Naive B cell (primary cell): ENCODE measurements around the gene MRFAP1. TPM values are rescaled to one million over a fixed set of nuclear protein-coding genes. Genes with fewer than 3 reads are reported as not detected.
"Not testable (repeated sequence)": the region's sequence is repeated elsewhere in the genome, so short reads cannot be mapped to it uniquely, and the experiment has no call there.

Experiments
- ATAC-seq, 2 donors: fragments of 150-1000 bp; cut with Tn5 transposase; 2 replicates each; pipeline ENCODE4 v1.10.0; 2021; ENCODE audit warnings: low read depth in 2 of 2, mild to moderate bottlenecking in 2 of 2, moderate library complexity in 2 of 2
- DNase-seq: peaks from one replicate; pipeline ENCODE4 v3.0.0; 2022
- H3K27ac Mint-ChIP-seq, 6 donors: one replicate each; pipeline ENCODE4 v1.8.0; 2020 to 2022; ENCODE audit warnings: mild to moderate bottlenecking in 6 of 6, mixed read lengths in 6 of 6, moderate library complexity in 5 of 6, inconsistent platforms in 2 of 6
- H3K27me3 Mint-ChIP-seq, 3 donors: one replicate each; pipeline ENCODE4 v1.8.0; 2021 to 2022; ENCODE audit warnings: mixed read lengths in 3 of 3, mild to moderate bottlenecking in 1 of 3
- H3K36me3 Mint-ChIP-seq, 2 donors: one replicate each; pipeline ENCODE4 v1.8.0; 2020 to 2022; ENCODE audit warnings: mixed read lengths in 2 of 2, inconsistent platforms in 1 of 2, mild to moderate bottlenecking in 1 of 2
- H3K4me1 Mint-ChIP-seq, 3 donors: one replicate each; pipeline ENCODE4 v1.8.0; 2020 to 2022; ENCODE audit warnings: mixed read lengths in 3 of 3, inconsistent platforms in 1 of 3, mild to moderate bottlenecking in 1 of 3, moderate library complexity in 1 of 3
- H3K4me3 Mint-ChIP-seq, 8 donors: one replicate each; pipeline ENCODE4 v1.8.0; 2020 to 2022; ENCODE audit warnings: mild to moderate bottlenecking in 8 of 8, mixed read lengths in 8 of 8, moderate library complexity in 8 of 8, inconsistent platforms in 2 of 8
- H3K9me3 Mint-ChIP-seq, 7 donors: one replicate each; pipeline ENCODE4 v1.8.0; 2020 to 2022; ENCODE audit warnings: mixed read lengths in 7 of 7, mild to moderate bottlenecking in 5 of 7, inconsistent platforms in 2 of 7, moderate library complexity in 1 of 7
- polyA plus RNA-seq, 6 donors: library from polyadenylated mRNA; unstranded; fragments of 300-500 nt; fragmentation: Illumina TruSeq; gene quantifications; one replicate each; pipeline ENCODE4 v1.2.3, GENCODE V29; 2021; ENCODE audit warnings: low read depth in 6 of 6

Gene MRFAP1
- polyA plus RNA-seq, 6 donors from 2014 or later = 156 to 214 (median 164) TPM

GRCh38 chr4:6654211-6654610 is 13.7 kb downstream of the MRFAP1 start:
- not testable (repeated sequence) for H3K4me1 Mint-ChIP-seq, H3K4me3 Mint-ChIP-seq, H3K9me3 Mint-ChIP-seq, H3K27ac Mint-ChIP-seq, H3K36me3 Mint-ChIP-seq, ATAC-seq, DNase-seq
- peaks cover 0 to 12% (median 10%) of the 10 kb centered on the region in 3 donors for H3K27me3 Mint-ChIP-seq

- H3K36me3 Mint-ChIP-seq, H3K9me3 Mint-ChIP-seq, ATAC-seq, H3K4me1 Mint-ChIP-seq, H3K27ac Mint-ChIP-seq, DNase-seq: not testable (repeated sequence)
- peaks cover 8 to 21% (median 19%) of the 10 kb centered on the region in 3 donors for H3K27me3 Mint-ChIP-seq
- H3K4me3 Mint-ChIP-seq = peak overlapping the region in 1 of 8 donors; percentile 16
Observed at GRCh38 chr4:6655291-6655690, 14.8 kb downstream of the MRFAP1 start.

GRCh38 chr4:6655924-6656323 is 15.4 kb downstream of the MRFAP1 start:
- no peaks in the 10 kb centered on the region for H3K36me3 Mint-ChIP-seq
- peaks cover 0 to 6% (median 0%) of the 10 kb centered on the region in 3 donors for H3K4me1 Mint-ChIP-seq
- peaks cover 14 to 27% (median 21%) of the 10 kb centered on the region in 3 donors for H3K27me3 Mint-ChIP-seq
- no peak overlapping the region for H3K27ac Mint-ChIP-seq
- no peak for DNase-seq
- H3K9me3 Mint-ChIP-seq = peaks cover 0 to 6% (median 0%) of the 10 kb centered on the region in 7 donors
- no peak overlapping the region for H3K4me3 Mint-ChIP-seq
- ATAC-seq = no peak

- Mint-ChIP-seq H3K27me3 (peaks cover 30 to 41% (median 34%) of the 10 kb centered on the region in 3 donors), H3K4me3 (peak overlapping the region in 3 of 8 donors; percentile 62 to 78 (median 66)), H3K9me3 (peaks cover 0 to 6% (median 0%) of the 10 kb centered on the region in 7 donors), H3K27ac (no peak overlapping the region), H3K4me1 (peaks cover 0 to 6% (median 0%) of the 10 kb centered on the region in 3 donors), H3K36me3 (peaks cover 0 to 5% of the 10 kb centered on the region in 2 donors)
- no peak for ATAC-seq
- no peak for DNase-seq
Observed at GRCh38 chr4:6657242-6658208, 17.0 kb downstream of the MRFAP1 start.

- Mint-ChIP-seq H3K4me1 (peaks cover 0 to 6% (median 0%) of the 10 kb centered on the region in 3 donors), H3K9me3 (peaks cover 0 to 6% (median 0%) of the 10 kb centered on the region in 7 donors), H3K36me3 (peaks cover 0 to 5% of the 10 kb centered on the region in 2 donors), H3K4me3 (peak overlapping the region; percentile 53 to 78 (median 66)), H3K27me3 (peaks cover 37 to 48% (median 41%) of the 10 kb centered on the region in 3 donors), H3K27ac (no peak overlapping the region)
- DNase-seq (no peak), ATAC-seq (no peak)
Observed at GRCh38 chr4:6658209-6658595, 17.7 kb downstream of the MRFAP1 start.

- Mint-ChIP-seq H3K4me1 (peaks cover 0 to 6% (median 0%) of the 10 kb centered on the region in 3 donors), H3K4me3 (peak overlapping the region; percentile 56 to 81 (median 68)), H3K27me3 (peaks cover 41 to 52% (median 42%) of the 10 kb centered on the region in 3 donors), H3K9me3 (peaks cover 0 to 6% (median 0%) of the 10 kb centered on the region in 7 donors), H3K36me3 (peaks cover 0 to 5% of the 10 kb centered on the region in 2 donors), H3K27ac (peak overlapping the region in 1 of 6 donors; percentile 63)
- DNase-seq = peak; percentile 31
- peak; percentile 91 to 93 for ATAC-seq
Observed at GRCh38 chr4:6658597-6659075, 18.2 kb downstream of the MRFAP1 start.

- Mint-ChIP-seq H3K4me3 (peak overlapping the region in 1 of 8 donors; percentile 6), H3K4me1 (peaks cover 0 to 6% (median 0%) of the 10 kb centered on the region in 3 donors), H3K9me3 (peaks cover 0 to 5% (median 0%) of the 10 kb centered on the region in 7 donors), H3K36me3 (peaks cover 0 to 5% of the 10 kb centered on the region in 2 donors), H3K27ac (peak overlapping the region in 1 of 6 donors; percentile 56), H3K27me3 (peaks cover 41 to 52% (median 42%) of the 10 kb centered on the region in 3 donors)
- no peak for ATAC-seq
- no peak for DNase-seq
Observed at GRCh38 chr4:6659897-6660296, 19.4 kb downstream of the MRFAP1 start.

- no peak for ATAC-seq
- H3K36me3 Mint-ChIP-seq = peaks cover 0 to 5% of the 10 kb centered on the region in 2 donors
- H3K27me3 Mint-ChIP-seq = peaks cover 41 to 52% (median 42%) of the 10 kb centered on the region in 3 donors
- peak overlapping the region in 1 of 6 donors; percentile 56 for H3K27ac Mint-ChIP-seq
- DNase-seq = no peak
- H3K9me3 Mint-ChIP-seq = peaks cover 0 to 1% (median 0%) of the 10 kb centered on the region in 7 donors
- no peak overlapping the region for H3K4me3 Mint-ChIP-seq
- peaks cover 0 to 6% (median 0%) of the 10 kb centered on the region in 3 donors for H3K4me1 Mint-ChIP-seq
Observed at GRCh38 chr4:6660430-6660829, 19.9 kb downstream of the MRFAP1 start.

- ATAC-seq = no peak
- no peak overlapping the region for H3K27ac Mint-ChIP-seq
- no peaks in the 10 kb centered on the region for H3K9me3 Mint-ChIP-seq
- H3K4me3 Mint-ChIP-seq = no peak overlapping the region
- no peak for DNase-seq
- H3K36me3 Mint-ChIP-seq = peaks cover 0 to 5% of the 10 kb centered on the region in 2 donors
- H3K27me3 Mint-ChIP-seq = peaks cover 38 to 56% (median 42%) of the 10 kb centered on the region in 3 donors
- peaks cover 0 to 6% (median 0%) of the 10 kb centered on the region in 3 donors for H3K4me1 Mint-ChIP-seq
Observed at GRCh38 chr4:6662591-6662990, 22.1 kb downstream of the MRFAP1 start.

- peak in 1 of 2 donors; percentile 21 for ATAC-seq
- H3K4me3 Mint-ChIP-seq = peak overlapping the region in 7 of 8 donors; percentile 25 to 68 (median 57)
- DNase-seq = no peak
- peaks cover 0 to 5% of the 10 kb centered on the region in 2 donors for H3K36me3 Mint-ChIP-seq
- H3K9me3 Mint-ChIP-seq = no peaks in the 10 kb centered on the region
- H3K27me3 Mint-ChIP-seq = peaks cover 33 to 54% (median 42%) of the 10 kb centered on the region in 3 donors
- H3K27ac Mint-ChIP-seq = no peak overlapping the region
- H3K4me1 Mint-ChIP-seq = peaks cover 0 to 6% (median 0%) of the 10 kb centered on the region in 3 donors
Observed at GRCh38 chr4:6663596-6664393, 23.3 kb downstream of the MRFAP1 start.

GRCh38 chr4:6665320-6665654 is 24.8 kb downstream of the MRFAP1 start:
- no peak for ATAC-seq
- Mint-ChIP-seq H3K4me3 (no peak overlapping the region), H3K27me3 (peaks cover 22 to 41% (median 34%) of the 10 kb centered on the region in 3 donors)

GRCh38 chr4:6668391-6668790 is 27.9 kb downstream of the MRFAP1 start:
- H3K4me3 Mint-ChIP-seq = no peak overlapping the region
- DNase-seq (no peak), ATAC-seq (no peak)
- H3K27ac Mint-ChIP-seq = no peak overlapping the region
- peaks cover 0 to 2% (median 0%) of the 10 kb centered on the region in 7 donors for H3K9me3 Mint-ChIP-seq
- no peaks in the 10 kb centered on the region for H3K36me3 Mint-ChIP-seq
- peaks cover 0 to 7% (median 5%) of the 10 kb centered on the region in 3 donors for H3K4me1 Mint-ChIP-seq
- H3K27me3 Mint-ChIP-seq = peaks cover 0 to 12% (median 3%) of the 10 kb centered on the region in 3 donors

More at GRCh38 chr4:6665320-6665654, 24.8 kb downstream of the MRFAP1 start:
- H3K36me3 Mint-ChIP-seq = peaks cover 0 to 5% of the 10 kb centered on the region in 2 donors
- DNase-seq = no peak
- H3K27ac Mint-ChIP-seq = no peak overlapping the region
- peaks cover 0 to 2% (median 0%) of the 10 kb centered on the region in 7 donors for H3K9me3 Mint-ChIP-seq
- H3K4me1 Mint-ChIP-seq = no peaks in the 10 kb centered on the region

GRCh38 chr4:6671648-6672047 is 31.2 kb downstream of the MRFAP1 start:
- peaks cover 0 to 5% of the 10 kb centered on the region in 2 donors for H3K36me3 Mint-ChIP-seq
- H3K27ac Mint-ChIP-seq = no peak overlapping the region
- H3K9me3 Mint-ChIP-seq = peaks cover 0 to 2% (median 0%) of the 10 kb centered on the region in 7 donors
- peaks cover 0 to 10% (median 0%) of the 10 kb centered on the region in 3 donors for H3K27me3 Mint-ChIP-seq
- peak overlapping the region in 2 of 8 donors; percentile 37 to 41 for H3K4me3 Mint-ChIP-seq
- no peak for DNase-seq
- no peak for ATAC-seq
- H3K4me1 Mint-ChIP-seq = peaks cover 26 to 35% (median 31%) of the 10 kb centered on the region in 3 donors
